GM18907 (cell line): ENCODE results near the gene FCSK.
"Not testable (repeated sequence)": the region's sequence is repeated elsewhere in the genome, so short reads cannot be mapped to it uniquely, and the experiment has no call there.

Experiments used
- ATAC-seq: cut with Tn5 transposase; IDR thresholded peaks from one replicate; pipeline ENCODE4 v1.9.1; 2021; ENCODE audit warnings: mild to moderate bottlenecking, moderate library complexity; ENCODE audit not compliant: unreplicated experiment

FCSK gene

DNA sequence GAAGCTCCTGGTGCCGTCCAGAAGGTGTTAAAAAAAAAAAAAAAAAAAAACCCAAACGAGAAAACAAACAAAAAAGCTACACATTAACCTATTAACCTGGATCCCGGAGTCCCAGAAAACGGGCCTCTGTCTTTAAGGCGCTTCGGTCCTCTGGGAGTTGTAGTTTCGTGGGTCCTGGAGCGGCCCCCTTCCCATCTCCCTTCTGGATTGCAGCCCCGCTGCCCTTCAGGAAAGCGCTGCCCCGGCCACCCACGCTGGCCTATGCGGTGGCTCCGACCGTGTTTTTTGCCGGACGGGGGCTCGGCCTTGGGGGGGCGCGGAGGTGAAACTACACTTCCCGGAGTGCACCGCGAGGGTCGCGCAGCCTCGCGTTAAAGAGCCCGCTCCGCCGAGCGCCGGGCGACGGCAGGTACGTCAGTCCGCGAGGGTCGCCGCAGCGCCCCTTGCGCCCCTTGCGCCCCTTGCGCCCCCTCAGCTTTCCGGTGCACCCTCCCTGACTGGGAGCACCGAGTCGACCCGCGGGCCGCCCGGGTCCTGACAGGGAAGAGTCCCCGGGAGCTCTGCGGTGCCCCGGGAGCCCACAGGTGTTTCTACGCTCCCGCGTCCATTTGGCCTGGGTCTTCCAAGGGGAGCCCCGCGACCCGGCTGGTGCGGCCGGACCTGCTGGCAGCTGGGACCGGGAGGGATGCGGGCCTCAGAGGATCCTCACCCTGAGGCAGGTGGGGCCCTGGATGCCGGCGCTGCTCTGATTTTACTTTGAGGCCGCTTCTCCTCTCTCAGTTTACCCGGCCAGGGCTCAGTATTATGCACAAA lies at the start of gene FCSK:
Gene FCSK, plus strand, starts transcription at position 374 of the 813 bp plus-strand sequence. CDS start 8,596 bp downstream, outside the sequence.
- peak; percentile 86 for ATAC-seq

DNA sequence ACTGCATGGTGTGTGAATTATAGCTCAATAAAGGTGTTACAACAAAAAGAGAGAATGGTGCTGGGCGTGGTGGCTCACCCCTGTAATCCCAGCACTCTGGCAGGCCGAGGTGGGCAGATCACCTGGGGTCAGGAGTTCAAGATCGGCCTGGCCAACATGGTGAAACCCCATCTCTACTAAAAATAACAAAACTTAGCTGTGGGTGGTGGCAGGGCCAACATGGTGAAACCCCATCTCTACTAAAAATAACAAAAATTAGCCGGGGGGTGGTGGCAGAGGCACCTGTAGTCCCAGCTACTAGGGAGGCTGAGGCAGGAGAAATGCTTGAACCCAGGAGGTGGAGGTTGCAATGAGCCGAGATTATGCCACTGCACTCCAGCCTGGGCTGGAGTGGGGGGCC lies 48.3 kb upstream of the FCSK start:
- ATAC-seq: not testable (repeated sequence)

DNA sequence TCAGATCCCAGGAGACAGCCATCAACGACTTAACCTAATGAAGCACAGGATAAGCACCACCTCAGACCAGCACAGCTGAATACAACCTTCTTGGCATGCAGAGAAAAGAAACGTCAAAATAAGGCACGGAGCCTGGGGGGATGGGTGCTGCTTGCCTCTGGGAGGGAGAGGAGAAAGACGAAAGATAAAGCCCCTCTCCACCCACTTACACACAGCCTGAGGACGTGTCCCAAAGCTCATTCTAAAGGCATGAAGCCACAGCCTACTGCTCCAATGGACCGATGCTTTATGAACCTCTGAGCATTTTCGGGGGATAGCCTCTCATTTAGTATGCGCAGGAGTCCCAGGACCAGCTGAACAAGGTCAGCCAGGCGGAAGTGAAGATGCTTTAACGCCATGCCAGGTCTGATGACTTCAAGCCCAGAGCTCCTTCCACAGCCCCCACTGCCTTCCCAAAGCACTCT lies 46.6 kb upstream of the FCSK start:
- ATAC-seq: no peak

DNA sequence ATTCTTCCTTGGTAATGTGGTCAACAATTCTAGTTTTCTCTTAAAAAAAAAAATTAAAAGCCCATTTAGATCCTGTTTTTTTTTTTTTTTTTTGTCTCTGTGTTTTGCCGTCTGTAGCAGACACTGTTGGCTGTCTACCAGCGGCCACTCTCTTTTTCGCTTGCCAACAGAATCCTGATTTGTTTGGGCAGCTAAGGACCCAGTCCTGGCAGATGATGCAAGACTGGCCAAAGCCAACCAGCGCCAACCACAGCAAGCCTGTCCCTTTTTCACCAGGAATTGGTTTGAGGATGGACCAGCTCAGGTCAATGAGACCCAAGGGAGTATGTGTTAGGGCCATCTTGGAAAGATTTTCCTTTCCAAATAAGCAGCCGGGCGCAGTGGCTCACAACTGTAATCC lies 43.7 kb upstream of the FCSK start:
- no peak for ATAC-seq

DNA sequence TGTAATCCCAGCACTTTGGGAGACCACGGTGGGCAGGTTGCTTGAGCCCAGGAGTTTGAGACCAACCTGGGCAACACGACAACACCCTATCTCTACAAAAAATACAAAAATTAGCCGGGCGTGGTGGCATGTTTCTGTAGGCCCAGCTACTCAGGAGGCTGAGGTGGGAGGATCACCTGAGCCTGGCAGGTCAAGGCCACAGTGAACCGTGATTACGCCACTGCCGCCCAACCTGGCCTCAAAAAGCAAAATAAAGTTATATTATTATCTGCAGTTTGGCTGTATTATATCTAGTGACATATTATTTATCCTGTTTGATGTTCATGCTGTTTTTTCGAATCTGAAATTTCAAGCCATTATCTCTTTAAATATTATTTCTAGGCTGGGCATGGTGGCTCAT lies 42.0 kb upstream of the FCSK start:
- no peak for ATAC-seq

DNA sequence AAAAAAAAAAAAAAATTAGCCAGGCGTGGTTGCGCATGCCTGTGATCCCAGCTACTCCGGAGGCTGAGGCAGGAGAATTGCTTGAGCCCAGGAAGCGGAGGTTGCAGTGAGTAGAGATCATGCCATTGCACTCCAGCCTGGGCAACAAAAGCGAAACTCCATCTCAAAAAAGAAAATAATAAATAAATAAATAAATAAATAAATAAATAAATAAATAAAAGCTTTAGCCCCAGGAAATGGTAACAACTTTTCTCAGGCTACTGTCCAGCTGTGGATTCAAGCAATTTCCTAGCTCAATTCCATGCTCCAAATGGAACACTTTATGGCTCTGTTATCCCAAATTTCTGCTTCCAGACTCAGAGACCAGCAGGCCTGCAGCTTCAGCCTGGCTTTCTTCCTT lies 40.8 kb upstream of the FCSK start:
- not testable (repeated sequence) for ATAC-seq

DNA sequence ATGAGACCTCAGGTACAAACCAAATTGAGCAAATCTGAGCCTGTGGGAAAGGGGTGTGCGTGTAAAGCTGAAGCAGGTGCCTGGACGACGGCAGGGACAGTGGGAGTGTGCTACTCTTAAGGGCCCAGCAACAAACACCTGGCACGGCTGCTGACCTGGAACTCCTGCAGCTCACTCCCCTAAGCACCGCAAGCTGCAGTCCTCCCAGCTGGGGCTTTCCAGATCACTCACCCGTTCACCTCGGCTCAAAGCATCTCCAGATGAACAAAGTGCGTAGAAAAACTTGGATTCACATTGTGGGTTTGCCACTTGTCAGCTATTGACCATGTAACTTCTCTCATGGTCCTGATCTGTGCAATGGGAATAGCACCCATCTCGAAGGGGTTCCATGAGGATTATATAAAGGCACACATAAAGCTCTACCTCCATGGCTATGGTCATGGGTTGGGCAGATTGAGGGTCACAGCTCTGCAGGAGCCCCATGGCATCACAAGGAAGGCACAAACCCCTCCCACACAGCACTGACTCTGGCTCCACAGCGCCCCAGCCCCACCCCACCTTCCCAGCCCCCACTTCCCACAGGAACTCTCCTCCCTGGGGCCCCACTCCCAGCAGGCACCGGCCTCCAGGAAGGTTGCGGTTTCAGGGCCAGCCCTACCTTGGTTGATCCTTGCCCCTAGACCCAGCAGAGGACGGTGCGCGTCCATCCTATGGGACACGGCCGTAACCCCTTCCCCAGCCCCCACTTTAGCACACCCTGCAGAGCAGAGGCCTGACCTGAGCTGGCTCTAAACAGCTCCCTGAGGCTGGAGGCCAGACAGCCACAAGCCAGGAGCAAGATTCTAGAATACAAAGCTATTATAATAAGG lies 37.4 kb upstream of the FCSK start:
- peak; percentile 73 for ATAC-seq

DNA sequence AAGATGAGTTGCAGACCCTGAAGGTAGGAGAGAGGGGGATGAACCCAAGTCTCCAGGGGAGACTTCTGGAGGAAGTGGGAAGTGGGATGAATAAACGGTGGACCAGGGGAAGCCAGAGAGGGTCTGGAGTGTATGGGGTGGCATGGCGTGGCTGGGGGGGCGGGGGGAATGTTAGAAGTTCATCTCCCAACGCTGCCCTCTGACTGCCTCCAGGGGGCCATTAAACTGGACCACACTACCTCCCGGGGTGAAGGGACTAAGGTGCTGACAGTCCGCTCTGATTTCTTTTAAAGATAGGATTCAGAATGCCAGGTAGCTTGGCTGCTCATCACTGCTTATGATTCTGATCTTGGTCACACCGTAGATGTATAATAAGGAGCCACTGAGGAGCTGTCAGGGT lies 36.7 kb upstream of the FCSK start:
- ATAC-seq: no peak

DNA sequence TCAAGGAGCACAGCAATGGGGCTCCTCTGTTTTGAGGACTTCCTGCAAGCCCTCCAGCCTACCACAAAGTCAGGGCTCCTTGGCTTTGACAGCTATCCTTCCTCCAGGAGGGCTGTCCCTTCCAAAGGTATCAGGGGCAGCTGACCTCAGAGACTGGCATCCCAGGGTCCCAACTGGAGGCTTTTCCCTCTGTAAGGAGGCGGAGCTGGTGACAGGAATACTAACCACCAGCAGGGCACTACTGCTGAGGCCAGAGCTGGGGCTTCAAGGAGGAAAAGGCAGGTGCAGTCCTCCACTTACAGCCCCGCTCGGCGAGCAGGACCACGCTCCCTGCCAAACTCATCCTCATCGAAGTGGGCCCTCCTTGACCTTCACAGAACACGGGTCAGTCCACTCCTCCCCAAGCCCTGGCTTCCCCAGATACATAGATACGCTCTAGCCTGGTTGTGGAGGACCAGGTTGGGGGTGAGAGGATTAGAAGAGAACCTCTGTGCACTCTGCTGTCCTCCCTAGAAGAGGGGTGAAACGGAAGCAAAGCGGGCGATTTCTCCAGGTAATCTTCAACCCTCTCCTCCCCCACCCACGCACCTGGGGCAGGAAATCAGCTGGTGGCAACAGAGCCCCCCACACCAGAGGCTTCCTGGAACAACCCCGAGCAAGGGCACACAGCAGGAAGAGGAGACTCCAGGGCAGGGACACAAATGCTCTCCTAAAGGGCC lies 36.0 kb upstream of the FCSK start:
- ATAC-seq: no peak

DNA sequence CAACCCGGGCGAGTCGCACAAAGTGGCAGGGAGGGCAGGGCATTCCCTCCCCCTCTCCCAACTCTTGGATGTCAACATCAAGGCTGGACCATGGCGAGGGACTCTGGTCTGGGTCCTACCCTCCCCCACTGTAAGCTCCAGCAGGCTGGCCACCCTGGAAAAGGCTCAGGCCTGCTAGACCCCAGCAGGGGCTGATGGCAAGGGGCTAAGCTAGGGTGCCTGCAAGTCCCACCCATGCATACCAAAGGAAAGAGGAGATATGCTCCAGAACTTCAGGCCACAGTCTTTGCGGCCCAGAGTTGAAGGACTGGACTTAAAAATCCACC lies 35.4 kb upstream of the FCSK start:
- no peak for ATAC-seq

DNA sequence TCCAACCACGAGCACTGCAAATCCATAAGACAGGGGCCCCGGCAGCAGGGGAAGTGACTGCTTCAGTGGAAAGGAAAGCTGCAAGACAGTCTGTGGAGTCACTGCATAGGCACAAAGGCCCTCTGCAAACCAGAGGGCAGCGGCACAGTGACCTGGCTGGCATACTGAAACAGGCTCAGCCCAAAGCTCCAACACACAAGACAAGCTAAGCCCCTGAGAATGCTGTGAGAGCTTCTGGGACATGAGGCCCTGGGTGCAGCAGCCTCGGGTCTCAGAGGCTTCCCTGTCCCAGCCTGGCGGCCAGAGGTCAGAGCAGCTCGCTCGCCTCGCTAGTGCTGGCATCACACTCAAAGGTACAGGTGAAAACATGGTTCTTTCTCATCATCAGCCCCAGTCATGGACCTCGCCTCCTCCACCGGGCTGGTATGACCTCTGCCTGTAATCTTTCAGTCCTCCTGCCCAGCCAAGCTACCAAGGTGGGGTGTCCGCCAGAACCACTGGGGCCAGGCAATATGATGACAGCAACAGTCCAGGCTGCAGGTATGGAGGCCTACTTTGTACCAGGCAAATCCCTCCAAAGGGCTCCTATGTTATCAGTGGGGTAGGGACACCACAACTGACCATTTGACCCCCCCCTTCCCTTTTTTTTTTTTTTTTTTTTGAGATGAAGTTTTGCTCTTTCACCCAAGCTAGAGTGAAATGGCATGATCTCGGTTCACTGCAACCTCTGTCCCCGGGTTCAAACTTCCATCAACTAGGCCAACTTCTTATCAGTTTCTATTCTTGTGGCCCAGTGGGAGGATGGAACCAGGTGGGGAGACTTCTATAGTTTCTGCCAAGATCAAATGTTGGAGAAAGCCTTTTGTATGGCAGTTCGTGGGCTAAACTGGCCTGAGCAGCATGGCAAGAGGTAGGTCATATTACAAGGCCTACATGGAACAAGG lies 34.7 kb upstream of the FCSK start:
- no peak for ATAC-seq

DNA sequence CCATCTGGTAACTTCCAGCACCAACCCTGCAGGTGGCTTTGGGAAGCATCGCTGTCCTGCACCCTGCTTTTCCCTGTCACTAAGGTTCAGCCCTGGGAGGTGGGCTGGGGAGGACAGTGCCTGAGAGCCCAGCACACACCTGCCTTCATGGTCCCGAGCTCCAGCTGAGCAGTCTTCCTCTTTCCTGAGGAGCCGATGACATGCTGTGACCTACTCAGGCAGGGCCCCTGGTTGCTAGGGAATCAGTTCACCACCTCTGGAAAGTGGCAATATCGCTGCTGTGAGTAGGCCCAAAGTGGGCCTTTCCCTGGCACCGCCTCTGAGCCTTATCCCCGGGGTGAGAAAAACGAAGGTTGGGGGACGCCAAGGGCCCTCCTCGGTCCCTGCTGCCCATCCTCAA lies 33.4 kb upstream of the FCSK start:
- no peak for ATAC-seq

DNA sequence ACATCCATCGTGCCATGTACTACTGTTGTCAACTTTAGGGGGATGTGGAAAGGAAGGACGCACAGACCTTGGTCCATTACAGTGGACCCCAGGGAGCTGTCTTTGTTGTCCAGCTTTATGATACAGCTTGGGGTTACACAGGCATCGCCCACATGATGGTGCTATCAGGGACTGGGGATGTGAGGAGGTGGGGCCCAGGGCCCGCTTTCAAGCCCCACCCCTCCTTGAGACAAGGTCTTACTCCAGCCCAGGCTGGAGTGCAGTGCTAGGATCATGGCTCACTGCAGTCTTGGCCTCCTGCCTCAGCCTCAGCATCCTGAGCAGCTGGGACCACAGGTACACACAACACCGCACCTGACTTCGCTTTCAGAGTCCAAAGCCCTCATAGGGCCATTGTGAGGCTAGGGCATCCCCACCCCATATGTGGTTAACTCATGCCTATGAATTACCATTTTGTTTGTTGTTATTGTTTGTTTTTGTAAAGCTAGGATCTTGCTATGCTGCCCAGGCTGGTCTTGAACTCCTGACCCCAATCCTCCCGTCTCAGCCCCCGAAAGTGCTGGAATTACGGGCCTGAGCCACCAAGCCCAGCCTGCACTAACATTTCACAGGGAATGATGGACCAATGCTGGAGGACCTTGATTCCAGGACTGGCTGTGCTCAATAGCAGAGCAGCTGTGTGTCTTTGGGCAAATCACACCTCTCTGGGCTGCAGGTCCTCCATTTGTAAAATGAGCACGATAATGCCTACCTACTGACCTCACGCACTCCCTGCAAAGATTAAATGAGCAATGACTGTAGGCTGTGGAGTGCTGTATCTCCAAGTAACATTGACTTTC lies 32.7 kb upstream of the FCSK start:
- ATAC-seq: no peak

DNA sequence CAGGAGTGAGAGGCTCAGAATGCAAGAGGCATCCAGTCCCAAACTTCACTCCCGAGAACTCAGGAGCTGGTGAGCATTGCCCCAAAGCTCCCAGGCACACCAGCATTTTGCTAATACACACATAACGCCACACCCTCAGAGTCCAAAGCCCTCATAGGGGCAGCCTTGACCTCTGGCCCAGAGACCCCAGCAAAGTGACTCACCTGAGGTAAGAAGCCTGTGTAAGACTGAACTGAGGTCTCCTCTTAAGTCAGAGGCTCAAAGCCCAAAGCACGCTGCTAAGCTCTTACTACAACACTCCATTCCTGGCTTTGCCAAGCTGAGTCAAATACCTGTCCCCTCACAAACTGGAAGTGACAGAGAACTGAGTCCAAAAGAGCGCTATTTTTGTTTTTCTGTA lies 31.9 kb upstream of the FCSK start:
- no peak for ATAC-seq

DNA sequence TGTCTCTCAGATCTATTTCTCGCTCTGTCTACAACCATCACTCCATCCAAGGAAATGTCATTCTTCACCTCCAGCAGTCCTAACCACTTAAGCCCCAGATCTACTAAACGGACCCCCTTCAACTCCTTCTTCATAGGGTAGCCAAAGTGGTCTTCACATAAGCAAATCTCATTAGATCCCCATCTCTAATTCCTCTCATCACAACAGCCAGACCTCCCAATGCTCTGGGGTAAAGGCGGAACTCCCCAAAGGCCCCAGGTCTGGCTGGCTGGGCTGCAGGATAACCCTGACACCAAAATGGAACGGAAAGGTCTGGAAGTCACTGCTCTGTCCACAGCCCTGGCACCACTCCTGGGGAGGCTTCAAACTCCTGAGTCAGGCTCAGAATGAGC lies 26.6 kb upstream of the FCSK start:
- no peak for ATAC-seq

DNA sequence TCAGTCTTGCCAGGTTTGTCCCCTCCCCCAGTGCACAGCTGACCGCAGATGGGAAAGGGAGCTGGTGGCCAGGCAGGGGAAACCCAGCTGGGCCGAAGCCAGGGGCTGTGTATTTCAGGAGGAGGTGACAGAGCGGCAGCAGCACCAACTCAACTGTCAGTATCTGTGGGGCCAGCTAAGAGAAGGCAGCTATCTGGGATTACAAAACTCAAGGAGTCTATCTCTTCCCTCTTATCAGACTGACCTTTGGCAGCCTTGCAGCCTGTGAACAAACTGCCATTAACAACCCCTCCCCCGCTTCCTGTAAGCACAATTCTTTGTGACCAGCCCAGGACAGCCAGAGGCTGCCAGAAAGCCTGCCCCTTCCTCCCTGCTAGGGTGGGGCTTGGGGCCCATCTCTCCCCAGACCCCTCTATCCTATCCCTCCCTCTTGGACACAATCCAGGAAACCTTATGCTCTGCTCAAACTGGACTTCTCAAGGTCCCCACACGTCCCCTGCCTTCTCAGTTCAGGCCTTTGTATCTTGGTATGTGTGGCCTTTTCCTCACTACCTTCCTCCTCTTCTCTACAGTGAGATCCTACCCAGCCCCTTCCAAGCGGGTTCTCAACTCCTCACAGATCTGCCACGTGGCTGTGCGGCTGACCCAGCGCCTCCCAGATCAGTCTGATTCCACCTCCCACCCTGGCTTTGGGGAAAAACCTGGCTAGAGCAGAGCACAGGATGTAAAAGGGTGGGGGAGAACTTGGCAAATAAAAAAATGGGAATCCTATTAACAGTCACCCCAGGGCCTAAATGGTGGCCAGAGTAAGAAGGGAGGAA lies 26.0 kb upstream of the FCSK start:
- peak; percentile 28 for ATAC-seq

DNA sequence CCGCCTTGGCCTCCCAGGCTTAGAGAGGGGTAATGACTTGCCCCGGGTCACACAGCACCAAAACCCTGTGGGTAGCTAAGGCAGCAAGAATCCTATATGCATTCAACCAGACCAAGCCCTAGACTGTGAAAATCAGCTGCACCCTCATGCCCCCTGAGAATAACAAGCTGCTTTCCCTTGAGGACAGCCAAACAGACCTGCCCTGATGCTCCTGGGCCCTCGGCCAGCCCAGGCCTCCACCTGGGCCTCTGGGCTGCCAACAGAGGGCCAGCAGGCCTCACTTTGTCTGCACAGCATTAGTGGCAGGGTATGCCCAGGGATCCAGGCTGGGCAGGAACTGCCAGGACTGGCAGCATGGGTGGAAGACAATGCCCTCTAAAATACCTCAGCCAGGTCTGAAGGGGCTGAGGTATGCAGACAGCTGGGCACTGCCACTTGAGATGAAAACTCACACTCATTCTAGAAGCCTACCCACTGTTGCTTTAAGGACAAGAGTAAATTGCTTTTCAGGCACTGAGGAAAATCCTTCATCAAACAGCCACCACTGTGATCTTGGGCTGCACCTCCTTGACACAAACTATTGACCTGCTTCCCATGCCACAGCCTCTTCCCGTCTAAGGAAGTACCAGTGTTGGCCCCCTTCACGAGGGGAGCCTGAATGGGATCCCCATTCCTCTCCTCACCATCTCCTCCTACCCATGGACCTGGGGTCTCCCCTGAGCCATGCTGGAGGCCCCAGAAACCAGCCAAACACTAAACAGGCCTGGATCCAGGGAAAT lies 24.3 kb upstream of the FCSK start:
- ATAC-seq: peak; percentile 21
